Activated CD4-positive, alpha-beta T cell treated with anti-CD3 and anti-CD28 coated beads for 48 hours (primary cell): ENCODE measurements around the gene PRPF4.
A peak's percentile ranks its signal among the peaks of the same experiment; 100 is the strongest.
"Not testable (repeated sequence)": the region's sequence is repeated elsewhere in the genome, so short reads cannot be mapped to it uniquely, and the experiment has no call there.

ENCODE experiments used
- DNase-seq: peaks from one replicate; pipeline ENCODE4 v3.0.0-alpha.2; 2020

PRPF4 gene

GRCh38 chr9:113275157-113276131, at the start of gene PRPF4, which contains the start of gene CDC26:
TSS of gene PRPF4 (plus strand) at chr9:113275658. CDS start at chr9:113275744, 86 bp downstream.
TSS of gene CDC26 (minus strand) at chr9:113275572. CDS start at chr9:113272507, 3,065 bp downstream.
- peak; percentile 97 for DNase-seq

DNA sequence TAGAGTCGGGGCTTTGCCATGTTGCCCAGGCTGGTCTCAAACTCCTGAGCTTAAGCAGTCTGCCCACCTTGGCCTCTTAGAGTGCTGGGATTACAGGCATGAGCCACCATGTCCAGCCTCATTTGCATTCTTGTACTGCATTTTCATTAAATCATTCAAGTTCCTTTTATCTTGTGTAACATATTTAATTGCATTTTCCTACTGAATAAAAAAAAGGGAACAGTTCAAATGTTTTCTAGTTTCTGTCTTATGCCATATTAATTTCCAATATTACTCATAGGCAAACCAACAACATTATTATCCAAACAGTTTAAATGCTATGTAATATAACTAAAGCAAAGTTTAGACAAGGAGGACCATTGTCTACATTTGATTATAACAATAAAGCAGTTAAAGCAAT, 48.0 kb upstream of the PRPF4 start:
- DNase-seq = no peak

GRCh38 chr9:113228130-113228665, 47.3 kb upstream of the PRPF4 start:
- no peak for DNase-seq

GRCh38 chr9:113231701-113232100, 43.8 kb upstream of the PRPF4 start:
- DNase-seq = no peak

DNA sequence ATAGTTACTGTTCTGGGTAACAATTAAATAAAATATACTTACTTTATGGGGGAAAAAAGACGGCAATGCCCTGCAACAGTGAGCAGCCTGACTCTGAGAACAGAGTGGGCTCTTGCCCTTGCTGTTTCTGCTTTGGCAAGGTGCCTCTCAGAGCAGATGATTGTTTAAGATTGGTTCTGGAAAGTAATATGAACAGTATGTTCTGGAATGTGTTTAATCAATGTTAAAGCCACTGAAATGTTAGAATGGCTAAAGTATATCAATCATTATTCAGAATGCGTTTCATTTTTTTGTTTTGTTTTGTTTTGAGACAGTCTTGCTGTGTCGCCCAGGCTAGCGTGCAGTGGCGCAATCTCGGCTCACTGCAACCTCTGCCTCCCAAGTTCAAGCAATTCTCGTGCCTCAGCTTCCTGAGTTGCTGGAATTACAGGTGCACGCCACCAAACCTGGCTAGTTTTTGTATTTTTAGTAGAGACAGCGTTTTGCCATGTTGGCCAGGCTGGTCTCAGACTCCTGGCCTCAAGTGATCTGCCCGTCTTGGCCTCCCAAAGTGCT, 39.7 kb upstream of the PRPF4 start:
- DNase-seq = not testable (repeated sequence)

GRCh38 chr9:113237026-113237425, 38.4 kb upstream of the PRPF4 start:
- no peak for DNase-seq

- DNase-seq = no peak
Measured at GRCh38 chr9:113238202-113238858, 37.1 kb upstream of the PRPF4 start.

DNA sequence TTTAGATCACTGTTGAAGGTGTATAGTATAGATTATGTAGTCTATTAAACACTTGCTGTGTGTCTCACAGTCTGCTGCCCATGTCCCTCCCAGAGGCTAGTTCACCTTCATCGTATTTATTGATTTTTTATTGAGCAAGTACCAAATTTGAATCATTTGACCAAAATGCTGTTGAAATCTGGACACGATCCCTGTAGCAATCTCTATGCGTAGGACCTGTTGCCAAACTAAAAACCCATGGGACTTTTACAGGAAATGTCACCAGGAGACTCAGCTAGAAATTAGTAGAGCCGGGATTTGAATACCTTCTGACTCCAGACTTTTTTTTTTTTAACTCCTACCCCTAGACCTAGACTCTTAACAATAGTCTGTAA, 36.6 kb upstream of the PRPF4 start:
- DNase-seq = no peak

GRCh38 chr9:113241161-113241560, 34.3 kb upstream of the PRPF4 start:
- no peak for DNase-seq

- DNase-seq = no peak
Measured at GRCh38 chr9:113244556-113244955, 30.9 kb upstream of the PRPF4 start.

DNA sequence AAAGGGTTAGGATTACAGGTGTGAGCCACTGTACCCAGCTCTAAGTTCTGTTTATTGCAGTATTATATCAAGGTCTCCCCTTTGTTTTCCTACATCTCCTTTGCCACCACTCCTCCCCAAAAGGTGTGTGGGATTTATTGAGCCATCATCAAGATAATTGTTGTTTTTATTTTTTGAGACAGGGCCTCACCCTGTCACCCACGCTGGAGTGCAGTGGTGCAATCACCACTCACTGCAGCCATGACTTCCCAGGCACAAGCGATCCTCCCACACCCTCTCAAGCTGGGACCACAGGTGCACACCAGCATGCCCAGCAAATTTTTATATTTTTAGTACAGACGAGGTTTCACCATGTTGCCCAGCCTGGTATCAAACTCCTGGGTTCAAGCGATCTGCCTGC, 29.6 kb upstream of the PRPF4 start:
- DNase-seq = no peak

GRCh38 chr9:113246928-113247327, 28.5 kb upstream of the PRPF4 start:
- DNase-seq = no peak

DNA sequence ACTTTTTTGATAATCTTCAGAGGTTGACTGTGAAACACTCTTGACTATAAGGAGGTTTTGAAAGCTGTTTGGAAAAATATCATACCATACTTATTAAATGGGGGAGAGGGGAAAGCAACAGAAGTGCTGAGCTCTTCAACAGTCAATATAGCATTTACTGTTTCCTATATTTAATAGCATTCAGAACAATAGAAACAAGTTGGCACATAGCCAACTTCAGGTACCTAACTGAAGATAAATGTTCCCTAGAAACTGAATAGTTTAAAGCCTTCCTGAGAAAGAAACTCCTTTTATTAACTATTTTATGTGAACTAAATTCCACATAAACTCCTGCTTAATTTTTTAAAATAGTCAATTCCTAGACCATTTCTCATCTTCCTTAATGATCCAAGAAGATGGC, 27.8 kb upstream of the PRPF4 start:
- no peak for DNase-seq

DNA sequence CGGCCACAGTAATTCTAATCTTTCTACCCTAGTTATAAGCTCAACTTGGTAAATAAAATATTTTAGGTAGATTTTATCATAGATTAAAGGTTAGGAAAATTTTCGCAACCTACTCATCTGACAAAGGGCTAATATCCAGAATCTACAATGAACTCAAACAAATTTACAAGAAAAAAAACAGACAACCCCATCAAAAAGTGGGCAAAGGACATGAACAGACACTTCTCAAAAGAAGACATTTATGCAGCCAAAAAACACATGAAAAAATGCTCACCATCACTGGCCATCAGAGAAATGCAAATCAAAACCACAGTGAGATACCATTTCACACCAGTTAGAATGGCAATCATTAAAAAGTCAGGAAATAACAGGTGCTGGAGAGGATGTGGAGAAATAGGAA, 25.8 kb upstream of the PRPF4 start:
- not testable (repeated sequence) for DNase-seq

GRCh38 chr9:113250807-113251206, 24.7 kb upstream of the PRPF4 start:
- no peak for DNase-seq

- no peak for DNase-seq
Measured at GRCh38 chr9:113254991-113255390, 20.5 kb upstream of the PRPF4 start.

- DNase-seq = no peak
Measured at GRCh38 chr9:113255438-113255837, 20.0 kb upstream of the PRPF4 start.

DNA sequence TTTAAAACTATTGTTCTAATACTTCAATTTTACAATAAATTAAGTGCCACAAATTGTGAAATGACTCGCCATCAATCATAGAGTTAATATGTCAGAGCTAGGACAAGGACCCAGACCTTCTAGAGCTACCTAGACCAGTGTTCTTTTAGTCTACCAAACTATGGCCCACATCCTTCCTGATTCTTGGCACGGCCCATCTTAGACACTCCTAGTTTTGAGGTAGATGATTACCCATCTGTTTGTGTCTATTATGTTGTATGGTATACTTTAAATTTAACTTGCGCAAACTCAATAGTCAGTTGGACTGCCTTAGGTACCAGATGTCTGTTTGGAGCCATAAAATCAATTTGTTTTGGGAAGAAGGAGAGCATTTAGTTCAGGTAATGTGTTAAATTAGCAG, 17.6 kb upstream of the PRPF4 start:
- DNase-seq = no peak

DNA sequence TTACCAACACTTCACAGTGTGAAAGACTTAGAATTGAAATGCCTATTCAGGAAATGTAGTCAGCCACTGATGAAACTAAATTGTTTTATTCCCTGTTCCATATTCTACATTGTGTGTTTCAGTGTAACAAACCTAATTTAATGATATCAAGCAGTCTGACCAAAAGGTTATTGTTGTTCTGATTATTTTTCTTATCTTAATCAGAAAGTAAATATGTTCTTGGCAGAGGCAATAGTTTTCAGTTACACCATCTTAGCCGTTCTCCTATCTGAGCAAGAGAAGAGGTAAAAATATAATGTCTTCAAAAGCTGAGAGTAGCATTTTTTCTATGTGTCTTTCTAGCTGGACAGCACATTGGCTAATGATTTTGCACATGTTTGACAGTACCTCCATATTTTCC, 17.2 kb upstream of the PRPF4 start:
- DNase-seq = no peak

DNA sequence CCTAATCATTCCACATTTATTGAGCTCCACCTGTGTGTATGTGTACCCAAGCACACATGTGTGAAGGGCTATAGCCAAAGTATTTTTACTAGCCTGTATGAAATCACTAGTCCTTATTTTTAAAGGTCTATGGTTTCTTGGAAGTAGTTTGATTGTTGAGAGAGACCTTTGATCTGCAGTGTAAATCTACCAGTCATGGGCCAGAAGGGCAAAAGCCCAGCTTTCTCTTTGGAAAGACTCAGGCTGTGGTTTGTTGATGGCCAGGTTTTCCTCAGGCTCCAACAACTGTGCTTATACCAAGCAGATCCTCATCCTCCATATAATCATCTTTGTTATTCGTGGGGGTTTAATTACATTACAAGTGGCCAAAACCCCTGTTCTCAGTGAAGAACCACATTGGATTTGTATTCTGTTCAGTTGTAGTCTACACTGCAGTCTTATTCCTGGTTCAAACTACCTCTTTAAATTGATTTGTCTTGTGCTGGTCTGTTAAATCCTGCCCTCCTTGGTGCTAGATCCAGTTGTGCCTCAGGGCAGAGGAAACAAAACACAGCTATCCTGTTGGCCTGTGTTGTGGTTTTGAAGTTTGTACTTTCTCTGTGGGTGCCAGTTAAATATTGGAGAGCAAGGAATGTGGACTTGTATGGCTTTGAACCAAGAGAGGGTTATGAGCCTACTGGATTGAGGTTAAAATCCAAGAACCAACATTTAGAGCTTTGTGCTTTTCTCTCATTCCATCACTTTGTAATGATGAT, 13.4 kb upstream of the PRPF4 start:
- no peak for DNase-seq

DNA sequence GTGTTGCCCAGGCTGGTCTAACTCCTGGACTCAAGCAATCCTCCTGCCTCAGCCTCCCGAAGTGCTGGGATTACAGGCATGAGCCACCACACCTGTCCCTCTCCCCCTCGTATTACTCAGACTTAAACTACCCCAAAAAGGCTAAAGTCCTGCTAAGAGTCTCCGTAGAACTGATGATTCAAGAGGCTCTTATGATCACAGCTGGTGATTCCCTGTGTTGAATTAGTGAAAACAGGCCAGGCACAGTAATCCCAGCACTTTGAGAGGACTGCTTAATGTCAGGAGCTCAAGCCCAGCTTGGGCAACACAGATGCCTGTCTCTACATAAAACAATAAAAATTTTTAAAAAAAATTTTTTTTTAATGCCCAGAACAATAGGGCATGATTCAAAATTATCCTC, 9.3 kb upstream of the PRPF4 start:
- DNase-seq = no peak

- DNase-seq = no peak
Measured at GRCh38 chr9:113267911-113268566, 7.4 kb upstream of the PRPF4 start.
